ENCODE results near the gene LNX1.

DNA sequence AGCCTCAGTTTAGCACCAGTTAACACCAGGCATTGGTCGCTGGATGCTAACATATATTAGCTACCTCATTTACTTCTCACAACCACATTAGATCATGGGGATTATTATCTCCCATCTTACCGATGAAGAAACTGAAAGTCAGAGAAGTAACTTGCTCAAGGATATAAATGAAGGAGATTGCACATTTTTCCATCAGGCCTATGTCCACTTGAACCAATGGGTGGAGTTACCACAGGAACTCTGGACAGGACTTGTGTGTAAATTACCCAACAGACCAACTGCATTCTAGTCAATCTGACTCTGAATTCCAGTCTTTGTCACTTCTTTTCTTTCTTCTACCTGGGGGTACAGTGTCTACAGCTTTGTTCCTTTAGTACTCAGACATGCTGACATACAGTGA, 1.8 kb downstream of the LNX1 start:
- TF ChIP-seq, protein P1, sequence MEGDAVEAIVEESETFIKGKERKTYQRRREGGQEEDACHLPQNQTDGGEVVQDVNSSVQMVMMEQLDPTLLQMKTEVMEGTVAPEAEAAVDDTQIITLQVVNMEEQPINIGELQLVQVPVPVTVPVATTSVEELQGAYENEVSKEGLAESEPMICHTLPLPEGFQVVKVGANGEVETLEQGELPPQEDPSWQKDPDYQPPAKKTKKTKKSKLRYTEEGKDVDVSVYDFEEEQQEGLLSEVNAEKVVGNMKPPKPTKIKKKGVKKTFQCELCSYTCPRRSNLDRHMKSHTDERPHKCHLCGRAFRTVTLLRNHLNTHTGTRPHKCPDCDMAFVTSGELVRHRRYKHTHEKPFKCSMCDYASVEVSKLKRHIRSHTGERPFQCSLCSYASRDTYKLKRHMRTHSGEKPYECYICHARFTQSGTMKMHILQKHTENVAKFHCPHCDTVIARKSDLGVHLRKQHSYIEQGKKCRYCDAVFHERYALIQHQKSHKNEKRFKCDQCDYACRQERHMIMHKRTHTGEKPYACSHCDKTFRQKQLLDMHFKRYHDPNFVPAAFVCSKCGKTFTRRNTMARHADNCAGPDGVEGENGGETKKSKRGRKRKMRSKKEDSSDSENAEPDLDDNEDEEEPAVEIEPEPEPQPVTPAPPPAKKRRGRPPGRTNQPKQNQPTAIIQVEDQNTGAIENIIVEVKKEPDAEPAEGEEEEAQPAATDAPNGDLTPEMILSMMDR (IDR thresholded peaks at IDR 0.05), result no peak
- TF ChIP-seq ZFX (IDR thresholded peaks at IDR 0.05; ENCODE audit: borderline replicate concordance), result no peak
